ENCODE data around the gene ATIC. TPM values are rescaled to one million over a fixed set of nuclear protein-coding genes. Genes with fewer than 3 reads are reported as not detected.

The ATIC gene
- total and polyA plus RNA-seq, 9 donors, result 20.8 to 126 (median 63.7) TPM

GRCh38 chr2:215379039-215379438 is 67.2 kb downstream of the ATIC start:
- TF ChIP-seq CTCF (IDR thresholded peaks at IDR 0.05) (no peak), POLR2A (IDR thresholded peaks at IDR 0.05) (no peak), EP300 (IDR thresholded peaks at IDR 0.05) (no peak)
- H3K9me3 ChIP-seq, result no peaks in the 10 kb centered on the region
- no peaks in the 10 kb centered on the region for H3K27me3 ChIP-seq
- H3K27ac ChIP-seq, result no peak overlapping the region
- H3K36me3 ChIP-seq, result peaks cover 4% of the 10 kb centered on the region
- no peak overlapping the region for H3K4me3 ChIP-seq
- no peak for DNase-seq
- no peaks in the 10 kb centered on the region for H3K4me1 ChIP-seq (ENCODE audit: insufficient read depth)
- intact Hi-C loops (cut with DNase I), result no loop called here
- WGBS, 3 donors, result 85 to 89% (median 85%) methylated on average over 7 of the region's 7 CpGs

- Histone ChIP-seq H3K27me3 (no peaks in the 10 kb centered on the region), H3K4me3 (no peak overlapping the region), H3K9me3 (no peaks in the 10 kb centered on the region), H3K36me3 (peaks cover 4% of the 10 kb centered on the region), H3K27ac (no peak overlapping the region), H3K4me1 (ENCODE audit: insufficient read depth) (no peaks in the 10 kb centered on the region)
- intact Hi-C loops (cut with DNase I), result no loop called here
- DNase-seq, result no peak
- whole genome bisulfite sequencing, 3 donors, result 93 to 98% (median 97%) methylated on average over 6 of the region's 6 CpGs
- no peak for TF ChIP-seq CTCF (IDR thresholded peaks at IDR 0.05)
- TF ChIP-seq EP300 (IDR thresholded peaks at IDR 0.05), result no peak
- TF ChIP-seq POLR2A (IDR thresholded peaks at IDR 0.05), result no peak
Observed at GRCh38 chr2:215379948-215380347, 68.1 kb downstream of the ATIC start.

- Histone ChIP-seq H3K27me3 (no peaks in the 10 kb centered on the region), H3K4me3 (no peak overlapping the region), H3K27ac (no peak overlapping the region), H3K36me3 (no peaks in the 10 kb centered on the region), H3K4me1 (ENCODE audit: insufficient read depth) (no peaks in the 10 kb centered on the region), H3K9me3 (no peaks in the 10 kb centered on the region)
- intact Hi-C loops (cut with DNase I), result no loop called here
- 91 to 92% (median 91%) methylated on average over 7 of the region's 7 CpGs for WGBS, 3 donors
- TF ChIP-seq EP300 (IDR thresholded peaks at IDR 0.05) (no peak), POLR2A (IDR thresholded peaks at IDR 0.05) (no peak), CTCF (IDR thresholded peaks at IDR 0.05) (no peak)
- DNase-seq, result no peak
Observed at GRCh38 chr2:215380699-215381098, 68.8 kb downstream of the ATIC start.

- TF ChIP-seq EP300 (IDR thresholded peaks at IDR 0.05) (no peak), CTCF (IDR thresholded peaks at IDR 0.05) (no peak), POLR2A (IDR thresholded peaks at IDR 0.05) (no peak)
- no peaks in the 10 kb centered on the region for H3K36me3 ChIP-seq
- DNase-seq, result no peak
- H3K27ac ChIP-seq, result no peak overlapping the region
- 92 to 96% (median 94%) methylated on average over 7 of the region's 7 CpGs for WGBS, 3 donors
- intact Hi-C loops (cut with DNase I), result no loop called here
- H3K27me3 ChIP-seq, result no peaks in the 10 kb centered on the region
- H3K4me3 ChIP-seq, result no peak overlapping the region
- H3K4me1 ChIP-seq (ENCODE audit: insufficient read depth), result no peaks in the 10 kb centered on the region
- H3K9me3 ChIP-seq, result no peaks in the 10 kb centered on the region
Observed at GRCh38 chr2:215382011-215382410, 70.2 kb downstream of the ATIC start.

DNA sequence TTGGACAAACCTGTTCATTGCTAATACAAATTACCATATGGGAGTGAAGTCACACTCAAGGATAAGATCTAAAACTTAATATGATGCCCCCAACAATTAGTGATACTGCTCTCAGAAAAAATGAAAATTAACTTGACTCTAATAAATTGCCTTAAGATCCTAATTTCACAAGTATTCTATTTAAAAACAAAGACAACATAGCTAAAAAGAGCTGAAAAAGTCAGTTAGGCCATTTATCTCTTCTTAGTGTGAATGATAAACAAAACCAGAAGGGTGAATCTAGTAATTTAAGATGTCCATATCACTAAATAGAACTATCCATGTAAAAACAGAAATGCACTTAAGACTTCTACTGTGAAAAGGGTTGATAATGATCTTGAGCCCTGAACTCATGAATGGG is 70.6 kb downstream of the ATIC start:
- Histone ChIP-seq H3K9me3 (no peaks in the 10 kb centered on the region), H3K4me3 (no peak overlapping the region), H3K36me3 (no peaks in the 10 kb centered on the region), H3K27ac (no peak overlapping the region), H3K27me3 (no peaks in the 10 kb centered on the region), H3K4me1 (ENCODE audit: insufficient read depth) (no peaks in the 10 kb centered on the region)
- TF ChIP-seq EP300 (IDR thresholded peaks at IDR 0.05) (no peak), POLR2A (IDR thresholded peaks at IDR 0.05) (no peak), CTCF (IDR thresholded peaks at IDR 0.05) (no peak)
- intact Hi-C loops (cut with DNase I), result no loop called here
- DNase-seq, result no peak

All from ovary (tissue), 9 donors.